Colon (tissue), 2 donors: Measurements from ENCODE around the gene GBP7.
A peak's percentile ranks its signal among the peaks of the same experiment; 100 is the strongest.
"Not testable (repeated sequence)": the region's sequence is repeated elsewhere in the genome, so short reads cannot be mapped to it uniquely, and the experiment has no call there.

Experiments used
- FAIRE-seq: peaks from 2 replicates; lab custom pipeline; 2012; peaks lifted over from hg19 to GRCh38; lab: Jason Lieb, UNC
- donor health status: control.
- donor health status: control.

The GBP7 gene

GRCh38 chr1:89170170-89171066, 5.4 kb downstream of the GBP7 start:
- no peak for FAIRE-seq

DNA sequence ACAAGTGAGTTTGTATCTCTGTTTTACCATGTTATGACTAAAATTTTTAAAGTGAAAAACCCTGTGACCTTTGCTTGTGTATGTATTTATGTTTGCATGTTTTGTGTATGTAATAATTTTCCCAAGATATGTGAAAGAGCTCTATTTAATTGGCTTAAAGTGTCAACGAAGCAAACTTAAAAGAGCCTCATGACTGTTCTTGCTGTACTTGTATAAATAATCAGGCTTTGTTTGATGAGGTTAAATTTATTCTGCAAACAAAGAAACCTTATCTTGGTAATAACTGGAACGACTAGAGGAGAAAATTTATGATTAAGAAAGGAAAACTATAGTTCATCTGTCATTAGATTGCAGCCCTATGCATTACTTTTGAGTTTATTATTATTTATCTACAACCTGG, 6.6 kb downstream of the GBP7 start:
- no peak for FAIRE-seq

DNA sequence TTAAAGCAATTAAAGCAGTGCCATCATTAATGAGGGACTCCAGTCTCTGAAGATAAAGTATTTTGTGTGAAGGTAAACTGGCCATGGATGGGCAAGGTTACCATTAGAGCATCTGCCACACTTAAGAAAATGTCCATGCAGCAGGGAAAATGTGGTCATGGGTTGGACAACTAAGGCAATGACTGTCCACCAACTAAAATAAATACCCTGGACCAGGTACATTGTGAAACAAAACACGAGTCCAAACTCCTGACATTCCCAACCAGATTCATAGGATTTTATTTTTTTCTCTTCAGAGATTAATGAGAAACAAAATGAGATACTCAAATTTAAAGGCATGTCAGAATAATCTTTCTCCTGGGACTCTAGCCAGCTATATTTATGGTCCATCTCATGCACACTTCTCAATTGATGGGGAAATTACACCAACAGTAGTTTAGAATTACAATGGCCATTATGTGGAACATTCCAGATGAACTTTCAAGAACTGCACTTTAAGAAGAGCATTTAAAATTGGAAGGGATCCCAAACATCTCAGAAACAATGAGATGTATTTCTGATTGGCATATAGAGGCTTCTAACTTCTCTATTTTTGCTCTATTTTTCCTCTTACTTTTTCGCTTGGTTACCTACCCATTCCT, 8.1 kb downstream of the GBP7 start:
- no peak for FAIRE-seq

DNA sequence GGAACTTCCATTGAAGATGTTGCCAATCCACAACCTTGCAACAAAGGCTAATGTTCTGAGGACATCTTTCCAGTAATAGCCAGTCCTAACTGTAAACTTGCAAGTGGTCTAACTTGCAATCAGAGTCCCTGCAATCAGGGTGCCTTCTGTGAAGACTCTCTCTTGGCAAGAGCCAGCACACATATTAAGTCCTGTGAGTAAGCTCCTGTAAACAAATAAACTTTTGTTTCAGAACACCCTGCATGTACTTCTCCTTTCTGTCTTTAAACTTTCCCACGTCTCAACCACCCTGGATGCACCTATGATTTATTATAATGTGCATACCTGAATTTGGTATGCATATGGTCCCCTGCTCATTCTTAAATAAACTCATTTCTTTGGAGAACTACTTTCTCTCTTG, 9.1 kb downstream of the GBP7 start:
- FAIRE-seq: no peak

GRCh38 chr1:89165811-89166210, 10.0 kb downstream of the GBP7 start:
- FAIRE-seq: no peak

GRCh38 chr1:89151047-89151446, 24.8 kb downstream of the GBP7 start:
- no peak for FAIRE-seq

GRCh38 chr1:89149976-89150375, 25.8 kb downstream of the GBP7 start:
- FAIRE-seq: no peak

- FAIRE-seq: no peak
Measured at GRCh38 chr1:89149229-89149628, 26.6 kb downstream of the GBP7 start.

DNA sequence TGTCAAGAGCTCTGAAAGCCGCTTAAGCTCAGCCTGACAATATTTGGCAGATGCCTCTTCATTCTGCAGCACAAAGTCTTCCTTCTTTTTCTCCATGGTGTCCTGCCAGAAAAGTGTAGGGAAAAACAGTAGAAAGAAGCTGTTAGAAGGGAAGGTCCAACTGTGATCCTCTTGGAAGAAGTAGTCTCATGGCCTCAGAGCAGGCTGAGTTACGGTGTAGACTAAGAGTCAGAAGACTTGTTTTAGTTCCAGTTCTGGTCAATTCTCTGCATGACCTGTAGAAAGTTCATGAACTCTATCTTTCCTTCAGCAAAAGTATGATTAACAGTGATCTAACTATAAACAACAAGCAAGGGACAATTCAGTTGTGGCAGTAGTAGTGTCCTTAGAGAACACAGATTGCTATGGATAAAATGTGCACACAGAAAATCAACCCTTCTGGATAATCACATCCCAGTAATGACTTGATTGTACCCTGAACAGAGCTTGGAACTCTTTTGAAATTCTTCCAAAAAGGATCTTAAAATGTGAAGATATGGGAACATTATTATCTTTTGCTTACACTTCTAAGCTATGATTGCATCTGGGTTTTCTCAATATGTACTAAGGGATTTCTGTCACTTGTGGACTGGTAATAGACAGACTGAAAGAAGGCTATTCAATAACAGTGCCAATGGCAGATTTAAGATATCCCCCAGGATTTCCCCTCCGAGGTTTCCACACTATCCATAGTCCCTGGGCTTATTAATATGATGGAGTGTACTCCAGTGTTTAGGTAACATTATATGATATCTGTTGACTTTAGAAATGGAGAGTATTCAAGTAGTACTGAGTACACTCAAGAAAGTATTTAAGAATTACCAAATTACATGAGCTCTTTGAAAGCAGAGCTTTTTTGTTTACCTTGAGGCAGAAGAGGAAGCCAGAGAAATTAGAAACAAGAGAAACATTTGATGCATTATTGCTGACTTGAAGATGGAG, 27.8 kb downstream of the GBP7 start:
- no peak for FAIRE-seq

- FAIRE-seq: no peak
Measured at GRCh38 chr1:89146721-89147120, 29.1 kb downstream of the GBP7 start.

DNA sequence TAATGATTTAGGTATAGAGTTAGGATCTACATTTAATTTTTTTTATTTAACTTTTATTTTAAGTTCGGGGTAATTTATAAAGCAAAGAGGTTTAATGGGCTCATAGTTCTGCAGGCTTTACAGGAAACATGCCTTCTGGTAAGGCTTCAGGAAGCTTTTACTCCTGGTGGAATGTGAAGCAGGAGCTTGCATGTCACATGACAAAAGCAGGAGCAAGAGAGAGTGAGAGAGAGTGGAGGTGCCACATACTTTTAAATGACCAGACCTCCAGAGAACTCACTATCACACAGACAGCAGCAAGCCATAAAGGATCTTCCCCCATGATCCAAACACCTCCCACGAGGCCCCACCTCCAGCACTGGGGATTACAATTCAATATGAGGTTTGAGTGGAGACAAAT, 32.3 kb downstream of the GBP7 start:
- no peak for FAIRE-seq

DNA sequence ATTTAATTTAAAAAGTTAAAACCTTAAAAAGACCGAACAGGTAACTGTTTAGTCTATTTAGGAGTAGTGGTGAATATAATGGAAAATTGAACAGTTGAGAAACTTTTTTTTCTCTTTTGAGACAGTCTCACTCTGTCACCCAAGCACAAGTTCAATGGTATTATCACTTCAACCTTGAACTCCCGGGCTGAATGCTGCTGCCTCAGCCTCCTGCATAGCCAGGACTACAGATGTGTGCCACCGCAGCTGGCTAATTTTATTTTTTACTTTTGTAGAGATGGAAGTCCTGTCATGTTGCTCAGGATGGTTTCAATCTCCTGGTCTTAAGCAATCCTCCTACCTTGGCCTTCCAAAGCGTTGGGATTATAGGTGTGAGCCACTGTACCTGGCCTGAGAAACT, 33.6 kb downstream of the GBP7 start:
- no peak for FAIRE-seq

DNA sequence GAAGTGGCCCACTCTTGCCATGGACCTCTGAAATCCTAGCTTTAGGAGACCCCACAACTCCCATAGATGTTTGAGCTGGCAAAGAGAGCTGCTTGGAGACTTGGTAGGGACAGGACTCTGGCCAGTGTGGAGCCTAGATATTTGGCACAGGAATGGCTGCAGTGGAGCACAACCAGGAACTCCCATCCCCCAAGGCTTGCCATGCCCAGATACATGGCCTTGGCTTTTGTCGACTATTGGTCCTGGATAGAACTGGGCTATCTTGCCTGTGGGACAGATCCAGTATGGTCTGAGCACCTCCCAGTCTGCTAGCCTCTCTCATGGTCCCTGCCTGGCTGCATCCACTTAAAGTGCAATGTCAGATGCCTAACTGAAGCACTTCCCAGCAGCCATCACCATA, 42.1 kb downstream of the GBP7 start:
- FAIRE-seq: no peak

DNA sequence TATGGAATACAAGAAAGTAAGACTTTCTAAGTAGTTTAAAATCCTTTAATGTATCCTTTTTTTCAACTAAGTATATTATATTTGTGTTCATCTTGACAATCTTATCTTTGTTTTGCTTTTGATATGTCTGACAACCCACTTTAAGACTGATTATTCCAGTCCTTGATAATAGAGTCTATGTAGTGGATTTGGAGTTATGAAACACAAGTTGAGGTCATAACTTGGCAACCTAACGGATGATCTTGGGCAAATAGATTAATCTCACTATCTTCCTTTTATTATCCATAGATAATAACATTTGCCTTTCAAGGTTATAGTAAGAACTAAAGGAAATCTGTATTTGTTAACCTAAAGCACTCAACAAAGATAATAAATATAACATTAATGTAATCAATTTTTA, 45.1 kb downstream of the GBP7 start:
- FAIRE-seq: no peak

GRCh38 chr1:89129911-89130310, 45.9 kb downstream of the GBP7 start:
- FAIRE-seq: no peak

DNA sequence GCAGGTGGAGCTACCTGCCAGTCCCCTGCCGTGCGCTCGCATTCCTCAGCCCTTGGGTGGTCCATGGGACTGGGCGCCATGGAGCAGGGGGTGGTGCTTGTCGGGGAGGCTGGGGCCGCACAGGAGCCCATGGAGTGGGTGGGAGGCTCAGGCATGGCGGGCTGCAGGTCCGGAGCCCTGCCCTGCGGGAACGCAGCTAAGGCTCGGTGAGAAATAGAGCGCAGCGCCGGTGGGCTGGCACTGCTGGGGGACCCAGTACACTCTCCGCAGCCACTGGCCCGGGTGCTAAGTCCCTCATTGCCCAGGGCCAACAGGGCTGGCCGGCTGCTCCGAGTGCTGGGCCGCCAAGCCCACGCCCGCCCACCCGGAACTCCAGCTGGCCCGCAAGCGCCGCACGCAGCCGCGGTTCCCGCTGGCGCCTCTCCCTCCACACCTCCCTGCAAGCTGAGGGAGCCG, 47.8 kb downstream of the GBP7 start:
- FAIRE-seq: not testable (repeated sequence)

DNA sequence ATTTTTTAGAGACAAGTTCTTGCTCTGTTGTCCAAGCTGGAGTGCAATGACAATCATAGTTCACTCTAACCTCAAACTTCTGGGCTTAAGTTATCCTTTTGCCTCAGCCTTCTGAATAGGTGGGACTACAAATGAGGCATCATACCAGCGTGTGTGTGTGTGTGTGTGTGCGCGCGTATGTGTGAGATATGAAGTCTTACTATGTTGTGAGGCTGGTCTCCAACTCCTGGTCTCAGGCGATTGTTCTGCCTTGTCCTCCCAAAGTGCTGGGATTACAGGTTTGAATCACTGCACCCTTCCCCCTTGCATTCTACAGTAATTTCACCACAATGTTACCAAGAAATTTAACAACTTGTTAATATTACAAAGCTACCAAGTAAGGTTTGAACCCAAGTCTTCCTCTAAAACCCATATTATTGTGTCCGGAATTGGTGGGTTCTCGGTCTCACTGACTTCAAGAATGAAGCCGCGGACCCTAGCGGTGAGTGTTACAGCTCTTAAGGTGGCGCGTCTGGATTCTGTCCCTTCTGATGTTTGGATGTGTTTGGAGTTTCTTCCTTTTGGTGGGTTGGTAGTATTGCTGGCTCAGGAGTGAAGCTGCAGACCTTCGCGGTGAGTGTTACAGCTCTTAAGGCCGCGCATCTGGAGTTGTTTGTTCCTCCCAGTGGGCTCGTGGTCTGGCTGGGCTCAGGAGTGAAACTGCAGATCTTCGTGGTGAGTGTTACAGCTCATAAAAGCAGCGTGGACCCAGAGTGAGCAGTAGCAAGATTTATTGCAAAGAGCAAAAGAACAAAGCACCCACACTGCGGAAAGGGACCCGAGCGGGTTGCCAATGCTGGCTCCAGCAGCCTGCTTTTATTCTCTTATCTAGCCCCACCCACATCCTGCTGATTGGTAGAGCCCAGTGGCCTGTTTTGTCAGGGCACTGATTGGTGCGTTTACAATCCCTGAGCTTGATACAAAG, 48.9 kb downstream of the GBP7 start:
- FAIRE-seq: not testable (repeated sequence)

DNA sequence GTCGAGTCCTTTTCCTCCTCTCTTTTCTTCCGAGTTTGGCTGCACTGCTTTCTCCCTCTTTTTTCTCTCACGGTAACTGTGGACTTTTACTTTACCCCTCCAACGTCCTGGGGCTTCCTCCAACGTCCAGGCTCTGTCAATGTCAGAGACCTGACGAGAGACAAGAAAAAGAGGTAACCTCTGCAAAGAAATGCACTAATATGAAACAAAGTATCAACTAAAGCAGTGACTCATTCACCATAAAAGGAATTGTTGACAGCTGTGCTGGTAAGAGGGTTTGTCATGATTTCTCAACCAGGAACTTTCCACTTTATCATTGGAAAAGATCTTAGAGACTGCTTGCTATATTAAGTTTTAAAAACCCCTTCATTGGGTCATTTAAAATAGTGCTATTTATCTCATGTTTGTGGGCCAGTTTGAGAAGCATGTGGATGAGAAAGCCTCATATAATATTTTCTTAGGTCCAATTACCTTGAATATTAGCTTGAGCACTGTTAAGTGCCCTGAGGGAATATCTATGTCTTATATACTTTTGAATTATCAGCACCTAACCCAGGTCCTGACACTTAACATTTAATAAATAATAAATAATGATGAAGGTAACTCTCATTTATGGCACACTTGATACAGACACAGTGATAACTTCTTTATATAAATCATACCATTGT, 49.8 kb downstream of the GBP7 start, which contains the start of gene GBP2:
TSS of gene GBP2 (minus strand) at position 202 of the 668 bp plus-strand sequence. CDS start 4,148 bp downstream, outside the sequence.
- FAIRE-seq: peak; percentile 92

- no peak for FAIRE-seq
Measured at GRCh38 chr1:89125240-89125912, 50.4 kb downstream of the GBP7 start.

- no peak for FAIRE-seq
Measured at GRCh38 chr1:89121641-89122040, 54.2 kb downstream of the GBP7 start.
